ENCODE measurements around the gene BTNL8. TPM values are rescaled to one million over a fixed set of nuclear protein-coding genes. Genes with fewer than 3 reads are reported as not detected.

The BTNL8 gene
- total and polyA plus RNA-seq, 4 donors = 0.81 to 7.2 (median 2.1) TPM

DNA sequence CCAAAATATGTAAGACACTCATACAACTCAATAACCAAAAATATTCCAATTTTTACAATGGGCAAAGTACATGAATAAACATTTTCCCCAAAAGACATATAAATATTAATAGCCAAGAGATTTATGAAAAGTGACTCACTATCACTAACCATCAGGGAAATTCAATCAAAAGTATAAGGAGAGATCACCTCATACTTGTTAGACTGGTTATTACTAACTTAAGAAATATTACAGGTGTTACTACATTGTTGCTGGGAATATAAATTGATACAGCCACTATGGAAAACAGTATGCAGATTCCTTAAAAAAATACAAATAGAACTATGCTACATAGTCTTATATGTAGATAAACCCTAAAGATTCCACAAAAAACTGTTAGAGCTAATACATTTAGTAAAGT, 21.8 kb downstream of the BTNL8 start:
- TF ChIP-seq, protein P1, sequence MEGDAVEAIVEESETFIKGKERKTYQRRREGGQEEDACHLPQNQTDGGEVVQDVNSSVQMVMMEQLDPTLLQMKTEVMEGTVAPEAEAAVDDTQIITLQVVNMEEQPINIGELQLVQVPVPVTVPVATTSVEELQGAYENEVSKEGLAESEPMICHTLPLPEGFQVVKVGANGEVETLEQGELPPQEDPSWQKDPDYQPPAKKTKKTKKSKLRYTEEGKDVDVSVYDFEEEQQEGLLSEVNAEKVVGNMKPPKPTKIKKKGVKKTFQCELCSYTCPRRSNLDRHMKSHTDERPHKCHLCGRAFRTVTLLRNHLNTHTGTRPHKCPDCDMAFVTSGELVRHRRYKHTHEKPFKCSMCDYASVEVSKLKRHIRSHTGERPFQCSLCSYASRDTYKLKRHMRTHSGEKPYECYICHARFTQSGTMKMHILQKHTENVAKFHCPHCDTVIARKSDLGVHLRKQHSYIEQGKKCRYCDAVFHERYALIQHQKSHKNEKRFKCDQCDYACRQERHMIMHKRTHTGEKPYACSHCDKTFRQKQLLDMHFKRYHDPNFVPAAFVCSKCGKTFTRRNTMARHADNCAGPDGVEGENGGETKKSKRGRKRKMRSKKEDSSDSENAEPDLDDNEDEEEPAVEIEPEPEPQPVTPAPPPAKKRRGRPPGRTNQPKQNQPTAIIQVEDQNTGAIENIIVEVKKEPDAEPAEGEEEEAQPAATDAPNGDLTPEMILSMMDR (IDR thresholded peaks at IDR 0.05; ENCODE audit: control extremely low read depth, extremely low read depth) = no peak
- H3K4me1 ChIP-seq (ENCODE audit: control insufficient read depth in 5 of 5, insufficient read depth in 5 of 5, low read length in 5 of 5) = no peaks in the 10 kb centered on the region
- peaks cover 0 to 7% (median 5%) of the 10 kb centered on the region in 4 donors for H3K9me3 ChIP-seq (ENCODE audit: control insufficient read depth in 4 of 4, insufficient read depth in 3 of 4, low read length in 3 of 4)
- H3K4me3 ChIP-seq = no peak overlapping the region
- DNase-seq (no peak), ATAC-seq (ENCODE audit: insufficient read depth, low FRiP score) (no peak)
- no peak overlapping the region for H3K27ac ChIP-seq (ENCODE audit: low read depth in 1 of 2, low read length in 1 of 2)
- H3K27me3 ChIP-seq (ENCODE audit: control insufficient read depth in 3 of 3, insufficient read depth in 3 of 3, low read length in 2 of 3) = no peaks in the 10 kb centered on the region
- H3K36me3 ChIP-seq (ENCODE audit: control insufficient read depth in 4 of 4, insufficient read depth in 4 of 4, low read length in 4 of 4) = no peaks in the 10 kb centered on the region
- no peak overlapping the region for H3K9ac ChIP-seq (ENCODE audit: insufficient read depth in 1 of 2, low read length in 2 of 2)

DNA sequence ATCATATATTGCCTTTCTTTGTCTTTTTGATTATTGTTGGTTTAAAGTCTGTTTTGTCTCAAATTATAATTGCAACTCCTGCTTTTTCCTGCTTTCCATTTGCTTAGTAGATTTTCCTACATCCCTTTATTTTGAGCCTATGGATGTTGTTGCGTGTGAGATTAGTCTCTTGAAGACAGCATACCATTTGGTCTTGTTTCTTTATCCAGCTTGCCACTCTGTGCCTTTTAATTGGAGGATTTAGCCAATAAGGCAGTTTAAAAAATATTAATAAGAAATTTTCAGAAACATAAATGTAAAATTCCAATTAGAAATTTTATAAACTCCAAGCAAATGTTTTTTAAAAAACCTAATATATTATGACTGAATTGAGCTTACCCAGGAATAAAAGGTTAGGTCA, 24.0 kb downstream of the BTNL8 start:
- H3K4me3 ChIP-seq = no peak overlapping the region
- H3K9me3 ChIP-seq (ENCODE audit: control insufficient read depth in 4 of 4, insufficient read depth in 3 of 4, low read length in 3 of 4) = peaks cover 0 to 16% (median 5%) of the 10 kb centered on the region in 4 donors
- no peak overlapping the region for H3K27ac ChIP-seq (ENCODE audit: low read depth in 1 of 2, low read length in 1 of 2)
- DNase-seq (no peak), ATAC-seq (ENCODE audit: insufficient read depth, low FRiP score) (no peak)
- no peaks in the 10 kb centered on the region for H3K36me3 ChIP-seq (ENCODE audit: control insufficient read depth in 4 of 4, insufficient read depth in 4 of 4, low read length in 4 of 4)
- H3K27me3 ChIP-seq (ENCODE audit: control insufficient read depth in 3 of 3, insufficient read depth in 3 of 3, low read length in 2 of 3) = no peaks in the 10 kb centered on the region
- TF ChIP-seq, protein P1 (IDR thresholded peaks at IDR 0.05; ENCODE audit: control extremely low read depth, extremely low read depth) = no peak
- H3K9ac ChIP-seq (ENCODE audit: insufficient read depth in 1 of 2, low read length in 2 of 2) = no peak overlapping the region
- 87 to 95% methylated on average over 1 of the region's 1 CpG for WGBS, 2 donors
- no peaks in the 10 kb centered on the region for H3K4me1 ChIP-seq (ENCODE audit: control insufficient read depth in 5 of 5, insufficient read depth in 5 of 5, low read length in 5 of 5)

DNA sequence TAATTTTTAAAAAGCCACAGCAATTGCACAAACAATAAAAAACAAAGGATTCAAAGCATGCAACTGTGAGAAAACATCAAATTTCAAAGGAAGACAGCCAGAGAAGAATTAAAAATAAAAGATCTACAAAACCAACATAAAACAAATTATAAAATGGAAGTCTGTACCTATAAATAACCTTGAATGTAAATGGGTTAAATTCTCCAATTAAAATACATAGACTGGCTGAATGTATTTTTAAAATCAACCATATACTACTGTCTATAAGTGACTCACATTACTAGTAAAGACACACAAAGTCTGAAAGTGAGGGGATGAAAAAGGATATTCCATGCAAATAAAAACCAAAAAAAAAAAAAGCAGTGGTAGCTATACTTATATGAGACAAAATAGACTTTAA, 33.7 kb downstream of the BTNL8 start:
- DNase-seq (no peak), ATAC-seq (ENCODE audit: insufficient read depth, low FRiP score) (no peak)
- Histone ChIP-seq H3K4me1 (ENCODE audit: control insufficient read depth in 5 of 5, insufficient read depth in 5 of 5, low read length in 5 of 5) (no peaks in the 10 kb centered on the region), H3K9me3 (ENCODE audit: control insufficient read depth in 4 of 4, insufficient read depth in 3 of 4, low read length in 3 of 4) (peaks cover 0 to 21% (median 4%) of the 10 kb centered on the region in 4 donors), H3K9ac (ENCODE audit: insufficient read depth in 1 of 2, low read length in 2 of 2) (no peak overlapping the region), H3K4me3 (no peak overlapping the region), H3K27ac (ENCODE audit: low read depth in 1 of 2, low read length in 1 of 2) (no peak overlapping the region), H3K27me3 (ENCODE audit: control insufficient read depth in 3 of 3, insufficient read depth in 3 of 3, low read length in 2 of 3) (no peaks in the 10 kb centered on the region), H3K36me3 (ENCODE audit: control insufficient read depth in 4 of 4, insufficient read depth in 4 of 4, low read length in 4 of 4) (no peaks in the 10 kb centered on the region)
- TF ChIP-seq, protein P1 (IDR thresholded peaks at IDR 0.05; ENCODE audit: control extremely low read depth, extremely low read depth) = no peak

DNA sequence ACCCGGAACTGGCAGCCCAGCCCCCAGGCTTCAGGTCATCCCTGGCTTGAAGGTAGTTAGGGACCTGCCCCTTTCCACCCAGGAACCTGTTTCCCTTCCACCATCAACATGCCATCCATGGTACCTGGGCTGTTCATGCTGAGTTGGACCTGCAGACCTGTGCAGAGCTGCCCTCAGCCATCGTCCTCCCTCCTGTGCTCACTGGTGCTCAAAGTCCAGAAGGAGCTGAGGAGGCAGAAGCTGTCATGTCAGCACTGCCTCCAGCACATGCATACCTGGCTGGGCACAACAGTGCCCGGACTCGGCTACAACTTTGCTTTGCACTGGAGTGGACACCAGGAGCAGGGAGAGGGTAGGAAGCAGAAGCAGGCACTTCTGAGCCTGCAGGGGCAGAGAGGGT, 36.2 kb downstream of the BTNL8 start:
- H3K27me3 ChIP-seq (ENCODE audit: control insufficient read depth in 3 of 3, insufficient read depth in 3 of 3, low read length in 2 of 3) = no peaks in the 10 kb centered on the region
- 61 to 75% methylated on average over 4 of the region's 4 CpGs for WGBS, 2 donors
- ATAC-seq (ENCODE audit: insufficient read depth, low FRiP score) (no peak), DNase-seq (no peak)
- TF ChIP-seq, protein P1 (IDR thresholded peaks at IDR 0.05; ENCODE audit: control extremely low read depth, extremely low read depth) = no peak
- no peak overlapping the region for H3K4me3 ChIP-seq
- H3K27ac ChIP-seq (ENCODE audit: low read depth in 1 of 2, low read length in 1 of 2) = no peak overlapping the region
- H3K4me1 ChIP-seq (ENCODE audit: control insufficient read depth in 5 of 5, insufficient read depth in 5 of 5, low read length in 5 of 5) = no peaks in the 10 kb centered on the region
- H3K9me3 ChIP-seq (ENCODE audit: control insufficient read depth in 4 of 4, insufficient read depth in 3 of 4, low read length in 3 of 4) = peaks cover 0 to 24% (median 6%) of the 10 kb centered on the region in 4 donors
- H3K9ac ChIP-seq (ENCODE audit: insufficient read depth in 1 of 2, low read length in 2 of 2) = no peak overlapping the region
- H3K36me3 ChIP-seq (ENCODE audit: control insufficient read depth in 4 of 4, insufficient read depth in 4 of 4, low read length in 4 of 4) = no peaks in the 10 kb centered on the region
